Heart left ventricle (tissue), 13 donors: ENCODE measurements around the gene ZNF516.

ENCODE experiments used
- CTCF ChIP-seq, 12 donors: fragments of 200-600 bp; sonication (generic) in 4 of 12; IDR thresholded peaks; one replicate each; pipeline versions ENCODE4 v1.5.0 to v1.8.0; 2018 to 2022; ENCODE audit warnings: antibody characterized with exemption in 12 of 12, mild to moderate bottlenecking in 5 of 12
- POLR2A ChIP-seq, 2 donors: fragments of 450-650 bp; IDR thresholded peaks; one replicate each; pipeline ENCODE4 v1.6.1; 2017; ENCODE audit warnings: antibody characterized with exemption in 2 of 2, mild to moderate bottlenecking in 2 of 2, moderate library complexity in 2 of 2
- donor health status: ischemic (EF 13 %, LVEDD 7.1; RV severe dilation, severe dysfunction).
- donor health status: DM: no; HTN: yes; CAD: no.
- donor health status: DM: no; HTN: no; CAD: no.
- donor health status: ischemic (EF 25% LVEDD 6.9; RV normal size, moderate dysfunction).
- donor health status: ischemic (EF 25% LVEDD 5.7; RV mildly dilated, moderate dysfunction).
- donor health status: ischemic (EF 35%, LVEDD 5.7; RV mildly dilated, moderate dysfunction).
- donor health status: nonischemic (EF 11% LVEDD 7.7; RV severe dilation, severe dysfunction).
- donor health status: DM: yes; HTN: yes; CAD: no.
- donor health status: PGD.
- donor health status: ischemic (EF 29% LVEDD 5.4; RV normal size, mild dysfunction).
- donor health status: nonischemic (EF 23%, LVEDD 6.1; RV moderate dilation, normal function).

- TF ChIP-seq CTCF (IDR thresholded peaks at IDR 0.05) (no peak), POLR2A (IDR thresholded peaks at IDR 0.05) (no peak)
Observed at GRCh38 chr18:76506974-76507764, 12.1 kb upstream of the ZNF516 start.
